Measurements from ENCODE around the gene HAUS3. TPM values are rescaled to one million over a fixed set of nuclear protein-coding genes. Genes with fewer than 3 reads are reported as not detected.

Gene HAUS3
- total RNA-seq, 6 experiments from 2014 or later = 3.5 to 5.1 (median 4.6) TPM

GRCh38 chr4:2289955-2290333 is 48.0 kb upstream of the HAUS3 start:
- intact Hi-C loops (cut with DNase I) = no loop called here
- DNase-seq = peak in 1 of 3 donors; percentile 33
- Histone ChIP-seq H3K36me3 (no peaks in the 10 kb centered on the region), H3K9me3 (no peaks in the 10 kb centered on the region), H3K4me3 (no peak overlapping the region), H3K4me1 (no peaks in the 10 kb centered on the region), H3K27me3 (no peaks in the 10 kb centered on the region), H3K27ac (no peak overlapping the region)
- TF ChIP-seq POLR2A (IDR thresholded peaks at IDR 0.05) = no peak
- TF ChIP-seq, protein P1, sequence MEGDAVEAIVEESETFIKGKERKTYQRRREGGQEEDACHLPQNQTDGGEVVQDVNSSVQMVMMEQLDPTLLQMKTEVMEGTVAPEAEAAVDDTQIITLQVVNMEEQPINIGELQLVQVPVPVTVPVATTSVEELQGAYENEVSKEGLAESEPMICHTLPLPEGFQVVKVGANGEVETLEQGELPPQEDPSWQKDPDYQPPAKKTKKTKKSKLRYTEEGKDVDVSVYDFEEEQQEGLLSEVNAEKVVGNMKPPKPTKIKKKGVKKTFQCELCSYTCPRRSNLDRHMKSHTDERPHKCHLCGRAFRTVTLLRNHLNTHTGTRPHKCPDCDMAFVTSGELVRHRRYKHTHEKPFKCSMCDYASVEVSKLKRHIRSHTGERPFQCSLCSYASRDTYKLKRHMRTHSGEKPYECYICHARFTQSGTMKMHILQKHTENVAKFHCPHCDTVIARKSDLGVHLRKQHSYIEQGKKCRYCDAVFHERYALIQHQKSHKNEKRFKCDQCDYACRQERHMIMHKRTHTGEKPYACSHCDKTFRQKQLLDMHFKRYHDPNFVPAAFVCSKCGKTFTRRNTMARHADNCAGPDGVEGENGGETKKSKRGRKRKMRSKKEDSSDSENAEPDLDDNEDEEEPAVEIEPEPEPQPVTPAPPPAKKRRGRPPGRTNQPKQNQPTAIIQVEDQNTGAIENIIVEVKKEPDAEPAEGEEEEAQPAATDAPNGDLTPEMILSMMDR (IDR thresholded peaks at IDR 0.05) = no peak
- ATAC-seq = no peak
- no CpG with 5 or more reads among the region's 11 CpGs for WGBS (ENCODE audit: insufficient coverage, low coverage, low lambda C conversion rate, missing lambda C conversion rate)

DNA sequence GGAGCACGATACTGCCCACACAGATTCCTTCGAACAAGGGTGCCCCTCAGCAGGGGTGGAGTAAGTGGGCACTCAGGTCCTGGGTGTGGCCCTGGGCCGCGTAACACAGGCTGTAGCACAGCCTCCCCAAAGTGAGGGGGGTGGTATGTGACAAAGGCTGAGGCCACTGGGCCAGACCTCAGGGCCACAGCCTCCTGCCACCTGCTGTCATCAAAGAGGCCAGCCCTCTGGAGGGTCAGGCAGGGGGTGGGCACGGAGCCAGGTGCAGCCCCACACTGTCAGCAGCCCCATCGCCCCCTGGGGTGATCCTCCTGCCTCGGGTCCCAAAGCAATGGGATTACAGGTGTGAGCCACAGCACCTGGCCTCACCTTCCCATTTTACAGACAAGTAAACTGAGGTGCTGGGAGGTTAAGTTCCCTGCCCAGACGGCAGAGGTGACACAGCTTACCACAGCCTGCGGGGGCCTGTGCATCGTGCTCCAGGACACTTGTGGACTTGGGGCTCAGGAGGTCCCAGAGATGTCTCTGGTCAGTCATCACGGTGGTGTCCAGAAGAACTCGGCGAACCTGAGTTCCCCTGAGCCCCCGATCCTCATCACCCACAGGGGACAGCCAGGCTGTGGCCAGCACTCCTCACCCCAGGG is 47.5 kb upstream of the HAUS3 start:
- Histone ChIP-seq H3K4me3 (no peak overlapping the region), H3K9me3 (no peaks in the 10 kb centered on the region), H3K36me3 (no peaks in the 10 kb centered on the region), H3K27me3 (no peaks in the 10 kb centered on the region), H3K27ac (no peak overlapping the region), H3K4me1 (no peaks in the 10 kb centered on the region)
- no peak for TF ChIP-seq POLR2A (IDR thresholded peaks at IDR 0.05)
- TF ChIP-seq, protein P1 (IDR thresholded peaks at IDR 0.05) = no peak
- intact Hi-C loops (cut with DNase I) = no loop called here
- DNase-seq (peak in 1 of 3 donors; percentile 40), ATAC-seq (no peak)
- 100% methylated on average over 1 of the region's 14 CpGs for WGBS (ENCODE audit: insufficient coverage, low coverage, low lambda C conversion rate, missing lambda C conversion rate)

- no peaks in the 10 kb centered on the region for H3K9me3 ChIP-seq
- TF ChIP-seq POLR2A (IDR thresholded peaks at IDR 0.05) = no peak
- TF ChIP-seq, protein P1 (IDR thresholded peaks at IDR 0.05) = no peak
- no peaks in the 10 kb centered on the region for H3K4me1 ChIP-seq
- no peak overlapping the region for H3K27ac ChIP-seq
- no peak for ATAC-seq
- DNase-seq = peak in 2 of 3 donors; percentile 36
- H3K36me3 ChIP-seq = no peaks in the 10 kb centered on the region
- no peaks in the 10 kb centered on the region for H3K27me3 ChIP-seq
- no peak overlapping the region for H3K4me3 ChIP-seq
- intact Hi-C loops (cut with DNase I) = no loop called here
- WGBS (ENCODE audit: insufficient coverage, low coverage, low lambda C conversion rate, missing lambda C conversion rate) = no CpG with 5 or more reads among the region's 10 CpGs
Measured at GRCh38 chr4:2288051-2288541, 46.2 kb upstream of the HAUS3 start.

GRCh38 chr4:2287594-2287915 is 45.6 kb upstream of the HAUS3 start:
- ATAC-seq (no peak), DNase-seq (peak in 1 of 3 donors; percentile 10)
- Histone ChIP-seq H3K9me3 (no peaks in the 10 kb centered on the region), H3K27me3 (no peaks in the 10 kb centered on the region), H3K36me3 (no peaks in the 10 kb centered on the region), H3K4me3 (no peak overlapping the region), H3K4me1 (no peaks in the 10 kb centered on the region), H3K27ac (no peak overlapping the region)
- no peak for TF ChIP-seq POLR2A (IDR thresholded peaks at IDR 0.05)
- TF ChIP-seq, protein P1 (IDR thresholded peaks at IDR 0.05) = no peak
- intact Hi-C loops (cut with DNase I) = no loop called here
- WGBS (ENCODE audit: insufficient coverage, low coverage, low lambda C conversion rate, missing lambda C conversion rate) = 60% methylated on average over 1 of the region's 9 CpGs

Measured in right lobe of liver (tissue), 6 donors.